GM21381 (cell line): Measurements from ENCODE around the gene SPI1.
A peak's percentile ranks its signal among the peaks of the same experiment; 100 is the strongest.

Experiments used
- ATAC-seq: cut with Tn5 transposase; IDR thresholded peaks from one replicate; pipeline ENCODE4 v1.9.1; 2021; ENCODE audit warnings: mild to moderate bottlenecking, moderate library complexity; ENCODE audit not compliant: unreplicated experiment

SPI1 gene

GRCh38 chr11:47407746-47408590, 29.6 kb upstream of the SPI1 start, which contains the start of gene SLC39A13:
Gene SLC39A13, plus strand, starts transcription at chr11:47408590. Its CDS starts 1,505 bp downstream, at chr11:47410095.
- peak; percentile 79 for ATAC-seq

- no peak for ATAC-seq
These were observed 28.8 kb upstream of the SPI1 start for GRCh38 chr11:47406896-47407745.

- no peak for ATAC-seq
These were observed 25.2 kb upstream of the SPI1 start for GRCh38 chr11:47403571-47403970.

GRCh38 chr11:47403135-47403534, 24.8 kb upstream of the SPI1 start:
- no peak for ATAC-seq

- ATAC-seq, result peak; percentile 63
These were observed 22.5 kb upstream of the SPI1 start for GRCh38 chr11:47400768-47401279.

GRCh38 chr11:47399860-47400767, 21.8 kb upstream of the SPI1 start:
- ATAC-seq, result peak; percentile 52

GRCh38 chr11:47398551-47398950, 20.2 kb upstream of the SPI1 start:
- ATAC-seq, result no peak

GRCh38 chr11:47398011-47398410, 19.7 kb upstream of the SPI1 start:
- ATAC-seq, result no peak

GRCh38 chr11:47396049-47396320, 17.6 kb upstream of the SPI1 start:
- no peak for ATAC-seq

- ATAC-seq, result no peak
These were observed 17.1 kb upstream of the SPI1 start for GRCh38 chr11:47395223-47396048.

GRCh38 chr11:47394322-47395222, 16.2 kb upstream of the SPI1 start:
- ATAC-seq, result peak; percentile 63

GRCh38 chr11:47394050-47394321, 15.6 kb upstream of the SPI1 start:
- ATAC-seq, result no peak

- no peak for ATAC-seq
These were observed 15.1 kb upstream of the SPI1 start for GRCh38 chr11:47393163-47394049.

GRCh38 chr11:47392546-47393162, 14.3 kb upstream of the SPI1 start:
- ATAC-seq, result no peak

GRCh38 chr11:47391711-47392432, 13.5 kb upstream of the SPI1 start:
- ATAC-seq, result no peak

GRCh38 chr11:47391077-47391583, 12.8 kb upstream of the SPI1 start:
- no peak for ATAC-seq

- no peak for ATAC-seq
These were observed 12.0 kb upstream of the SPI1 start for GRCh38 chr11:47390422-47390760.
